Measurements from ENCODE around the gene JMJD6. TPM values are rescaled to one million over a fixed set of nuclear protein-coding genes. Genes with fewer than 3 reads are reported as not detected.

The JMJD6 gene
- total RNA-seq, 1 experiment from 2014 or later, result 60.0 TPM

GRCh38 chr17:76685366-76685765 is 41.0 kb downstream of the JMJD6 start:
- no TSS peak for BruUV-seq (replicated peaks)
- TF ChIP-seq TCF7L2 (IDR thresholded peaks at IDR 0.05; ENCODE audit: low read depth, low read length) (no peak), CTCF (IDR thresholded peaks at IDR 0.05) (no peak), SIN3A (IDR thresholded peaks at IDR 0.05; ENCODE audit: borderline replicate concordance, insufficient read depth, low read depth, low read length) (no peak), REST (IDR thresholded peaks at IDR 0.05; ENCODE audit: insufficient read depth in 1 of 2, low read depth in 2 of 2, low read length in 1 of 2) (no peak), POLR2AphosphoS5 (IDR thresholded peaks at IDR 0.05; ENCODE audit: low read depth, low read length) (no peak)
- no peaks in the 10 kb centered on the region for H3K9me3 ChIP-seq (ENCODE audit: control insufficient read depth, insufficient read depth, low read depth, low read length)
- intact Hi-C loops (cut with micrococcal nuclease; ENCODE audit: unreplicated experiment) (no loop called here), in situ Hi-C loops (cut with HindIII; ENCODE audit: low pct_unique_long_range_greater_than_20kb, low sequenced_read_pairs) (no loop called here)
- no peak overlapping the region for H3K4me3 ChIP-seq (ENCODE audit: low read depth in 2 of 2, low read length in 2 of 2)
- CTCF ChIA-PET, result no interaction called here
- POLR2A ChIA-PET, result no interaction called here
- H3K27me3 ChIP-seq (ENCODE audit: control insufficient read depth, insufficient read depth, low read length), result no peaks in the 10 kb centered on the region
- H3K27ac ChIP-seq (ENCODE audit: low read length), result no peak overlapping the region
- H3K4me1 ChIP-seq (ENCODE audit: control insufficient read depth, insufficient read depth, low read length), result peaks cover 22% of the 10 kb centered on the region
- no peaks in the 10 kb centered on the region for H3K36me3 ChIP-seq (ENCODE audit: control insufficient read depth, insufficient read depth, low read length)
- DNase-seq (ENCODE audit: low read depth, low spot score) (no peak), ATAC-seq (no peak)

GRCh38 chr17:76684756-76685155 is 41.6 kb downstream of the JMJD6 start:
- DNase-seq (ENCODE audit: low read depth, low spot score), result no peak
- H3K4me1 ChIP-seq (ENCODE audit: control insufficient read depth, insufficient read depth, low read length), result peaks cover 22% of the 10 kb centered on the region
- ATAC-seq, result no peak
- no TSS peak for BruUV-seq (replicated peaks)
- H3K36me3 ChIP-seq (ENCODE audit: control insufficient read depth, insufficient read depth, low read length), result no peaks in the 10 kb centered on the region
- H3K27me3 ChIP-seq (ENCODE audit: control insufficient read depth, insufficient read depth, low read length), result no peaks in the 10 kb centered on the region
- H3K9me3 ChIP-seq (ENCODE audit: control insufficient read depth, insufficient read depth, low read depth, low read length), result no peaks in the 10 kb centered on the region
- ChIA-PET POLR2A (no interaction called here), CTCF (interaction anchor here (1.2 kb wide), 1 partner anchor 25 kb away, joined by 3 read pairs; no protein-coding TSS in a partner anchor)
- H3K27ac ChIP-seq (ENCODE audit: low read length), result no peak overlapping the region
- H3K4me3 ChIP-seq (ENCODE audit: low read depth in 2 of 2, low read length in 2 of 2), result no peak overlapping the region
- TF ChIP-seq REST (IDR thresholded peaks at IDR 0.05; ENCODE audit: insufficient read depth in 1 of 2, low read depth in 2 of 2, low read length in 1 of 2) (no peak), POLR2AphosphoS5 (IDR thresholded peaks at IDR 0.05; ENCODE audit: low read depth, low read length) (no peak), SIN3A (IDR thresholded peaks at IDR 0.05; ENCODE audit: borderline replicate concordance, insufficient read depth, low read depth, low read length) (no peak), TCF7L2 (IDR thresholded peaks at IDR 0.05; ENCODE audit: low read depth, low read length) (no peak), CTCF (IDR thresholded peaks at IDR 0.05) (no peak)
- in situ Hi-C loops (cut with HindIII; ENCODE audit: low pct_unique_long_range_greater_than_20kb, low sequenced_read_pairs) (no loop called here), intact Hi-C loops (cut with micrococcal nuclease; ENCODE audit: unreplicated experiment) (no loop called here)
